BJ (cell line): ENCODE results near the gene IFT57. TPM values are rescaled to one million over a fixed set of nuclear protein-coding genes. Genes with fewer than 3 reads are reported as not detected.
"Not testable (repeated sequence)": the region's sequence is repeated elsewhere in the genome, so short reads cannot be mapped to it uniquely, and the experiment has no call there.

Experiments
- CTCF ChIA-PET: fragments of 350-600 bp; formaldehyde crosslinking; extraction: SDS; loops from one replicate; lab custom pipeline; 2021; ENCODE audit warnings: antibody characterized with exemption, inconsistent platforms; lab: Yijun Ruan, JAX
- POLR2A ChIA-PET: fragments of 300-600 bp; sonication (Branson Sonifier 250); formaldehyde crosslinking; extraction: SDS; loops from one replicate; lab custom pipeline; 2021; ENCODE audit warnings: antibody characterized with exemption; lab: Charles Lee
- DNase-seq: peaks from one replicate; pipeline ENCODE4 v3.0.0-alpha.2; 2011; ENCODE audit warnings: low read depth
- H3K27me3 ChIP-seq: 2 replicates; pipeline ENCODE4 v1.6.0; 2011; ENCODE audit warnings: low read length; ENCODE audit not compliant: control insufficient read depth, insufficient read depth
- H3K36me3 ChIP-seq: 2 replicates; pipeline ENCODE4 v1.5.1; 2011; ENCODE audit warnings: low read length; ENCODE audit not compliant: control insufficient read depth, insufficient read depth
- H3K4me3 ChIP-seq: 2 replicates; pipeline ENCODE4 v1.5.1; 2011; ENCODE audit warnings: low read depth, mild to moderate bottlenecking, control low read depth, low read length
- polyA minus RNA-seq: library from RNA; depleted of rRNA, polyadenylated mRNA; stranded (reverse); fragments of >200 nt; gene quantifications from 2 replicates; pipeline ENCODE4 v1.2.3, GENCODE V29; 2011; rRNA and poly(A)+ RNA removed
- polyA plus RNA-seq: library from polyadenylated mRNA; depleted of rRNA; stranded (reverse); fragments of >200 nt; gene quantifications from 2 replicates; pipeline ENCODE4 v1.2.3, GENCODE V29; 2011; rRNA removed
- TF ChIP-seq, protein P1 (sequence below): IDR thresholded peaks from 2 replicates; pipeline ENCODE4 v1.5.1; 2011; ENCODE audit warnings: low read depth, mild to moderate bottlenecking, control low read depth, inconsistent platforms, low read length, moderate library complexity; ENCODE audit not compliant: insufficient read depth

IFT57 gene, protein sequence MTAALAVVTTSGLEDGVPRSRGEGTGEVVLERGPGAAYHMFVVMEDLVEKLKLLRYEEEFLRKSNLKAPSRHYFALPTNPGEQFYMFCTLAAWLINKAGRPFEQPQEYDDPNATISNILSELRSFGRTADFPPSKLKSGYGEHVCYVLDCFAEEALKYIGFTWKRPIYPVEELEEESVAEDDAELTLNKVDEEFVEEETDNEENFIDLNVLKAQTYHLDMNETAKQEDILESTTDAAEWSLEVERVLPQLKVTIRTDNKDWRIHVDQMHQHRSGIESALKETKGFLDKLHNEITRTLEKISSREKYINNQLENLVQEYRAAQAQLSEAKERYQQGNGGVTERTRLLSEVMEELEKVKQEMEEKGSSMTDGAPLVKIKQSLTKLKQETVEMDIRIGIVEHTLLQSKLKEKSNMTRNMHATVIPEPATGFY
- 32.1 and 43.9 TPM in 2 replicates for polyA plus RNA-seq
- polyA minus RNA-seq: 18.0 and 21.3 TPM in 2 replicates

DNA sequence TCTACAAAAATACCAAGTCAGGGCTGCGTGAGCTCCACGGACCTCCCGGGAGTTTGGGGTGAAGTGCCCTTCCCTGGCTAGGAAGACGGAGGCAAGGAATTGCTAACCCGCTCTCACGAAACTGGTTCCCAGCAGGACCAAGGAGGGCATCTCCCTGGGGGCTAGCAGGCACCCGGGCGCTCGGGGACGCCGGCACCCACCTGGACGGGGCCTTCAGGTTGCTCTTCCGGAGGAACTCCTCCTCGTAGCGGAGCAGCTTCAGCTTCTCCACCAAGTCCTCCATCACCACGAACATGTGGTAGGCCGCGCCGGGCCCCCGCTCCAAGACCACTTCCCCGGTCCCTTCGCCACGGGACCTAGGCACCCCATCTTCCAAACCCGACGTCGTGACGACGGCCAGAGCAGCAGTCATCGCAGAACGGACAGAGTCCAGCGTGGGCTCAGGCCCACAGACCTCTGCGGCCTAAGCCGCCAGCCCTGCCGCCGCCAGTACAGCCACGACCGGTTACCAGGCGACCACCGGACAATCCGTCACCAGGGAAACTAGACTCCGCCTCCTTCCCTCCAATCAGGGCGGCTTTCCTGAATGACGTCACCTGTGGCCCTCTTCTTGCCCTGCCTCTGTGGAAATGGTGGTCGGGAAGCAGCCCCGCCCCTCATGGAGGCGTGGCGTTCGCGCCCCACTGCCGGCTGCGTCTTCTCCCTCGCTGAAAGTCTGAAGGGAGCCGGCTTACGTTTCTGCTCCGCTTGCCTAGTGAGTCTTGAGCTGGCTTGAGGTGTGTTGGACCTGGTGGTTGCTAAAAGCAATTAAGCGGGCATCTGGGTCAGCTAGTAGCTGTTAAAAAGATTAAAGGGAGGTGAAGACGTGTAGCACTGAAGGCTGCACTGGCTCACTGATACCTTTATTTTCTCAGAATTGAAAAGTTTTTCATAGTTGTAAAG is at the start of gene IFT57:
Gene IFT57 (minus strand): TSS at position 514 of the 942 bp plus-strand sequence. CDS start 102 bp downstream, at position 412.
- Histone ChIP-seq H3K27me3 (no peaks in the 10 kb centered on the region), H3K4me3 (peak within 1 kb of the TSS; percentile 79), H3K36me3 (no peaks in the 10 kb centered on the region)
- TF ChIP-seq, protein P1, sequence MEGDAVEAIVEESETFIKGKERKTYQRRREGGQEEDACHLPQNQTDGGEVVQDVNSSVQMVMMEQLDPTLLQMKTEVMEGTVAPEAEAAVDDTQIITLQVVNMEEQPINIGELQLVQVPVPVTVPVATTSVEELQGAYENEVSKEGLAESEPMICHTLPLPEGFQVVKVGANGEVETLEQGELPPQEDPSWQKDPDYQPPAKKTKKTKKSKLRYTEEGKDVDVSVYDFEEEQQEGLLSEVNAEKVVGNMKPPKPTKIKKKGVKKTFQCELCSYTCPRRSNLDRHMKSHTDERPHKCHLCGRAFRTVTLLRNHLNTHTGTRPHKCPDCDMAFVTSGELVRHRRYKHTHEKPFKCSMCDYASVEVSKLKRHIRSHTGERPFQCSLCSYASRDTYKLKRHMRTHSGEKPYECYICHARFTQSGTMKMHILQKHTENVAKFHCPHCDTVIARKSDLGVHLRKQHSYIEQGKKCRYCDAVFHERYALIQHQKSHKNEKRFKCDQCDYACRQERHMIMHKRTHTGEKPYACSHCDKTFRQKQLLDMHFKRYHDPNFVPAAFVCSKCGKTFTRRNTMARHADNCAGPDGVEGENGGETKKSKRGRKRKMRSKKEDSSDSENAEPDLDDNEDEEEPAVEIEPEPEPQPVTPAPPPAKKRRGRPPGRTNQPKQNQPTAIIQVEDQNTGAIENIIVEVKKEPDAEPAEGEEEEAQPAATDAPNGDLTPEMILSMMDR: no peak
- POLR2A ChIA-PET: no interaction called here
- CTCF ChIA-PET: interaction anchor here (0.5 to 0.9 kb wide), 2 partner anchors 129 to 559 kb away, joined by 3 read pairs; no protein-coding TSS in a partner anchor
- peak; percentile 90 for DNase-seq

DNA sequence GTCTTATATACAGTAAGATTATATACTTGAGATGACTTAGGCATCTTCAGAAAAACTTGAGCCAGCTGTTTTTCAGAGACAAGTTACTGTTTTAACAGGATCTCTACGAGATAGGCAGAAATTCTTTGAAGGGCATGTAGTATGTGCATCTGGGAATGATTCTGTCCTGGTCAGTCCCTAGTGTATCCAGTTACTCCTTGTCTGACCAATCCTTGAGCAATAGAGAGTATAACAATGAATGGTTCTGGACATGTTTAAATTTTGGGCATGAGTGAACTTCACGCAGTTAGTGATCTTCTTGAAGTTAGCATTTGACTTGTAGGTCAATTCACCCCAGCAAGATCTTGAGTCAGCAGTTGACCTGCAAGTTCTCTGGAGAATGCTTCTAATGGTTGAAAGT is 49.4 kb upstream of the IFT57 start:
- ChIA-PET CTCF (no interaction called here), POLR2A (no interaction called here)
- Histone ChIP-seq H3K4me3 (no peak overlapping the region), H3K27me3 (no peaks in the 10 kb centered on the region), H3K36me3 (no peaks in the 10 kb centered on the region)
- no peak for DNase-seq
- TF ChIP-seq, protein P1: no peak

DNA sequence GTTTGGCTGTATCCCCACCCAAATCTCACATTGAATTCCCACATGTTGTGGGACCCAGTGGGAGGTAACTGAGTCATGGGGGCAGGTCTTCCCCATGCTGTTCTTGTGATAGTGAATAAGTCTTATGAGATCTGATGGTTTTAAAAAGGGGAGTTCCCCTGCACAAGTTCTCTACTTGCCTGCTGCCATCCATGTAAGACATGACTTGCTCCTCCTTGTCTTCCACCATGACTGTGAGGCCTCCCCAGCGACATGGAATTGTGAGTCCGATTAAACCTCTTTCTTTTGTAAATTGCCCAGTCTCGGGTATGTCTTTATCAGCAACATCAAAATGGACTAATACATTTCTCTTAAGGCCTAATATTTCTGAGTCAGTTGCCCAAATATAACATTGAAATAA is 46.0 kb upstream of the IFT57 start:
- H3K27me3 ChIP-seq, DNase-seq, H3K4me3 ChIP-seq, POLR2A ChIA-PET, H3K36me3 ChIP-seq: not testable (repeated sequence)
- CTCF ChIA-PET: interaction anchor here (0.8 kb wide), 1 partner anchor 12 kb away, joined by 4 read pairs; no protein-coding TSS in a partner anchor

DNA sequence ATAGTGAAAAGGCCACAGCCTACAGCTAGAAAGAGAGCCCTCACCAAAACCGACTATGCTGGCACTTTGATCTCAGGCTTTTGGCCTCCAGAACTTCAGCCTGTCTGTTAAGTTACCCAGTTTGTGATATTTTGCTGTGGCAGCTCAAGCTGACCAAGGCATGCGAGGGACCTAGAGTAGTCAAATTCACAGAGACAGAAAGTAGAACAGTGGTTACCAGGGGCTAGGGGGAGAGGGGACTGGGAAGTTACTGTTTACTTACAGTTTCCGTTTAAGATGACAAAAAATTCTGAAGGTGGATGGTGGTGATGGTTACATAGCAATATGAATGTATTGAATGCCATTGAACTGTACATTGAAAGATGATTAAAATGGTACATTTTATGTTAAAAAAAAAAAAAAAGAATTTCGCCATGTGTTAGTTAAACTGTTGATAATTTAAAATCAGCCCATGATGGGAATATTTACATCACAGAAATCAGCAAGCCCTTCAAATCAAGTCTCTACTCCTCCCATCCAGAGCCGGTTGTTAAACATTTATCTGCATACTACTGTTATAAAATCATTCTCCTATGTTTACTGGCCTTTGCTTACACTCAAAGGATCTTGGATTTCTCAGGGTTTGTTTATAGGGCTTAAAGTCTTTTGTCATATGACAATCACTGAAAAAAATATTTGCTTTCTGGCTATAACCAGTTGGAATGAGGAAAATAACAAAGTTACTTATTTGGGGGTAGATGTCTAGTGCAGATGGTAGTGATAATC is 42.5 kb upstream of the IFT57 start:
- POLR2A ChIA-PET, H3K27me3 ChIP-seq, H3K36me3 ChIP-seq, CTCF ChIA-PET, H3K4me3 ChIP-seq, DNase-seq: not testable (repeated sequence)

DNA sequence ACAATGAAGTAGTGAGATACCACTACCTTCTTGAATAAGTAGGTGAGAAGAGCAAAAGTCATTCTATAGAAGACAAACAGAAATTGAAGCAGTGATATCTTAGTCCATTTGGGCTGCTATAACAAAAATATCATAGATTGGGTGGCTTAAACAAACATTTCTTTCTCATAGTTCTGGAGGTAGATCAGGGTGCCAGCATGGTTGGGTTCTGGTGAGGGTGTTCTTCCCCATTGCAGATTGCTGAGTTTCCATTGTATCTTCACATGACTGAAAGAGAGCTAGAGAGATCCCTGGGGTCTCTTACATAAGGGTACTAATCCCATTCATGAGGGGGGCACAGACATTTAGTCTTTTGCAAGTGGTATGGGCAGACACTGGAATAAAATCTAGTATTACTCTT is 32.9 kb upstream of the IFT57 start:
- ChIA-PET CTCF (no interaction called here), POLR2A (no interaction called here)
- H3K4me3 ChIP-seq: no peak overlapping the region
- no peaks in the 10 kb centered on the region for H3K36me3 ChIP-seq
- TF ChIP-seq, protein P1: no peak
- H3K27me3 ChIP-seq: no peaks in the 10 kb centered on the region
- DNase-seq: no peak
